Endothelial cell of umbilical vein (primary cell): ENCODE measurements around the gene FRRS1L. TPM values are rescaled to one million over a fixed set of nuclear protein-coding genes. Genes with fewer than 3 reads are reported as not detected.

Experiments
- BruUV-seq: library from RNA; stranded (reverse); fragments of 400-500 nt; replicated peaks from 2 replicates; lab custom pipeline; 2021; lab: Mats Ljungman, UMichigan
- CTCF ChIA-PET: fragments of 300-600, 350-600 bp; sonication (Branson Sonifier 250); formaldehyde crosslinking; loops from one replicate; lab custom pipeline; 2021; ENCODE audit warnings: antibody characterized with exemption, inconsistent platforms; lab: Charles Lee
- POLR2A ChIA-PET: fragments of 300-600, 350-600 bp; sonication (Branson Sonifier 250); formaldehyde crosslinking; loops from one replicate; lab custom pipeline; 2021; ENCODE audit warnings: antibody characterized with exemption, inconsistent platforms; lab: Charles Lee
- DNase-seq: peaks from one replicate; pipeline ENCODE4 v3.0.0-alpha.2; 2011; ENCODE audit warnings: low read depth, low spot score
- FAIRE-seq: peaks from 2 replicates; lab custom pipeline; 2011; peaks lifted over from hg19 to GRCh38; lab: Jason Lieb, UNC
- H2AFZ ChIP-seq: 2 replicates; pipeline ENCODE4 v1.6.0; 2012; ENCODE audit warnings: low read depth, low read length, control low read depth, inconsistent platforms
- H3K27ac ChIP-seq: 2 replicates; pipeline ENCODE4 v1.5.1; 2011; ENCODE audit warnings: low read depth, mild to moderate bottlenecking, control low read depth, low read length, moderate library complexity; ENCODE audit not compliant: insufficient read depth
- H3K27me3 ChIP-seq, 2 experiments: 2 replicates each; pipeline versions ENCODE4 v1.6.0 to v1.6.1; 2011; ENCODE audit warnings: low read length in 2 of 2, mixed read lengths in 1 of 2; ENCODE audit not compliant: control insufficient read depth in 2 of 2, insufficient read depth in 2 of 2
- H3K36me3 ChIP-seq, 2 experiments: 2 replicates in 1 of 2; 3 replicates in 1 of 2; pipeline ENCODE4 v1.5.1; 2011; ENCODE audit warnings: low read length in 2 of 2, mild to moderate bottlenecking in 1 of 2, moderate library complexity in 1 of 2; ENCODE audit not compliant: control insufficient read depth in 2 of 2, insufficient read depth in 2 of 2; ENCODE audit errors: extremely low read depth in 1 of 2
- H3K4me1 ChIP-seq: 3 replicates; pipeline ENCODE4 v1.5.1; 2011; ENCODE audit warnings: mild to moderate bottlenecking, low read length; ENCODE audit not compliant: control insufficient read depth, insufficient read depth; ENCODE audit errors: extremely low read depth
- H3K4me2 ChIP-seq: 2 replicates; pipeline ENCODE4 v1.6.1; 2011; ENCODE audit warnings: low read length, control low read depth, mixed read lengths; ENCODE audit not compliant: insufficient read depth
- H3K4me3 ChIP-seq, 3 experiments: fragments of 200-600 bp in 1 of 3; sonication (generic), shearing (Covaris generic) in 1 of 3; replicated peaks in 1 of 3; 2 replicates each; pipeline ENCODE4 v1.5.1; 2011 to 2016; ENCODE audit warnings: control low read depth in 3 of 3, low read length in 3 of 3, mild to moderate bottlenecking in 2 of 3, inconsistent platforms in 1 of 3, low read depth in 1 of 3, moderate library complexity in 1 of 3; ENCODE audit not compliant: insufficient read depth in 1 of 3
- H3K79me2 ChIP-seq: 2 replicates; pipeline ENCODE4 v1.6.0; 2012; ENCODE audit warnings: low read length, inconsistent platforms; ENCODE audit not compliant: control insufficient read depth, insufficient read depth
- H3K9ac ChIP-seq: replicated peaks from 2 replicates; pipeline ENCODE3; 2011; ENCODE audit warnings: low read length, control low read depth; ENCODE audit not compliant: insufficient read depth; ENCODE audit errors: extremely low read depth
- H3K9me1 ChIP-seq: replicated peaks from 3 replicates; pipeline ENCODE4 v1.6.0; 2011; ENCODE audit warnings: mild to moderate bottlenecking, low read length; ENCODE audit not compliant: control insufficient read depth, insufficient read depth; ENCODE audit errors: extremely low read depth
- H3K9me3 ChIP-seq: replicated peaks from 2 replicates; pipeline ENCODE4 v1.5.1; 2012; ENCODE audit warnings: low read length, inconsistent platforms; ENCODE audit not compliant: control insufficient read depth, insufficient read depth
- H4K20me1 ChIP-seq: replicated peaks from 2 replicates; pipeline ENCODE3; 2011; ENCODE audit warnings: mild to moderate bottlenecking, low read length; ENCODE audit not compliant: control insufficient read depth, insufficient read depth; ENCODE audit errors: extremely low read depth
- CTCF ChIP-seq, 2 donors: IDR thresholded peaks; 1 replicate in 1 of 2; 2 replicates in 1 of 2; pipeline ENCODE4 v1.5.1; 2011; ENCODE audit warnings: low read length in 2 of 2, mild to moderate bottlenecking in 2 of 2, moderate library complexity in 2 of 2, control low read depth in 1 of 2, inconsistent platforms in 1 of 2, low read depth in 1 of 2; ENCODE audit not compliant: insufficient read depth in 1 of 2; ENCODE audit errors: extremely low read depth in 1 of 2
- EZH2 ChIP-seq: IDR thresholded peaks from 2 replicates; pipeline ENCODE4 v1.6.1; 2012; ENCODE audit warnings: borderline replicate concordance, low read depth, mild to moderate bottlenecking, moderate library complexity, low read length, inconsistent platforms; ENCODE audit not compliant: severe bottlenecking
- FOS ChIP-seq: IDR thresholded peaks from 2 replicates; pipeline ENCODE4 v1.6.1; 2011; ENCODE audit warnings: mild to moderate bottlenecking, low read length, moderate library complexity, borderline replicate concordance; ENCODE audit not compliant: insufficient read depth
- GATA2 ChIP-seq: IDR thresholded peaks from 2 replicates; pipeline ENCODE4 v1.7.0; 2011; ENCODE audit warnings: low read depth, mild to moderate bottlenecking, moderate library complexity, mixed read lengths, low read length; ENCODE audit not compliant: insufficient read length, insufficient read depth
- MYC ChIP-seq: IDR thresholded peaks from one replicate; pipeline ENCODE4 v1.6.1; 2011; ENCODE audit warnings: mild to moderate bottlenecking, low read depth, low read length
- POLR2A ChIP-seq: IDR thresholded peaks from 2 replicates; pipeline ENCODE4 v1.6.1; 2012; ENCODE audit warnings: low read depth, mild to moderate bottlenecking, control low read depth, low read length
- POLR2AphosphoS5 ChIP-seq: IDR thresholded peaks from 2 replicates; pipeline ENCODE4 v1.6.1; 2012; ENCODE audit warnings: low read depth, mild to moderate bottlenecking, control low read depth, low read length, moderate library complexity; ENCODE audit not compliant: insufficient read depth
- dilution Hi-C: fragments of 300-500 bp; cut with MboI; formaldehyde crosslinking; loops from one replicate; pipeline ENCODE4 v1.15.0; 2019; ENCODE audit warnings: low sequenced_read_pairs; ENCODE audit not compliant: extremely low pct_ligation_motif_present
- intact Hi-C: fragments of 100-400 bp; cut with micrococcal nuclease; formaldehyde crosslinking; loops from one replicate; pipeline ENCODE4 v1.10.0; 2022
- polyA plus RNA-seq, 4 experiments: library from polyadenylated mRNA; depleted of rRNA in 3 of 4; stranded (reverse) in 3 of 4; unstranded in 1 of 4; fragments of >200 nt; gene quantifications; 2 replicates each; pipeline versions ENCODE4 v1.2.1 to v1.2.3, GENCODE V29; 2011 to 2012; ENCODE audit warnings: missing spikeins in 1 of 4
- total RNA-seq: library from RNA; stranded (reverse); gene quantifications from 2 replicates; pipeline ENCODE4 v1.2.3, GENCODE V29; 2021
- TF ChIP-seq, protein P1 (sequence below): IDR thresholded peaks from 2 replicates; pipeline ENCODE4 v1.6.1; 2011; ENCODE audit not compliant: insufficient read depth, insufficient read length

Gene FRRS1L
- total and polyA plus RNA-seq, 2 donors (not counting 3 experiments of a cell fraction or from before 2014, with no cell fraction given), result not detected

DNA sequence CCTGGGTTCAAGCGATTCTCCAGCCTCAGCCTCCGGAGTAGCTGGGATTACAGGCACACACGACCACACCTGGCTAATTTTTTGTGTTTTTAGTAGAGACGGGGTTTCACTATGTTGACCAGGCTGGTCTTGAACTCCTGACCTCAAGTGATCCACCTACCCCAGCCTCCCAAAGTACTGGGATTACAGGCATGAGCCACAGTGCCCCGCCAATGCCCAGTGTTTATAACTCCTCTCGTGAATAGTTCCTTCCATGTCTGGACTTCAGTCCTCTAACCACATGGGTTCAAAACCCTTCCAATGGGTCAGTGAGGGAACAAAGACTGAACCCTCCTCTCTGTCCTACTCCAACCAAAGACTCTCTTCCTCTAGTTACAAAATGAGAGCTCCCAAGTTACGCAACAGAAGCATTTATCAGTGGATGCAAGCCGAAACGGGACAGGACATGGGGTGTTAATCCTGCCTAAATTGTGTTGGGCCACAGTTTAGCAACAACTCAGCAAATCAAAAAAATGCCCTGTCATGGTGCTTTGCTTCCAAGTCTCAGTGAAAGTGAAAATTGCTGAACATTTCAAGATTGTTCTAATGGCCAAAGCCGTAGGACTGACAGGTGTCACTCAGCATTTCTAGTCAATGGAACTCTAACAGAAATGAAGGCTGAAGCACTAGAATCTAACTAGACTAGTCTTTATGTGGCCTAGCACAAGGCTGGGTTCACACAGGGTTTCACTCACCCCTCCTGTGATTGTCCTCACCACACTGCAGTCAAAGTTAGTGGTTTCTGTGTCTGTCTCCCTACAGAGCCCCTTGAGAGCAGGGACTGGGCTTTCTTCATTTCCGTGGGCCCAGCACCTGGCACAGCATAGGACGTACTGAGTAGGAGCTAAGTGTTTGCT is 44.1 kb downstream of the FRRS1L start:
- Histone ChIP-seq H3K4me1 (peaks cover 12% of the 10 kb centered on the region), H3K27me3 (no peaks in the 10 kb centered on the region), H3K9ac (no peak overlapping the region), H3K27ac (no peak overlapping the region), H3K36me3 (no peaks in the 10 kb centered on the region), H3K9me1 (no peaks in the 10 kb centered on the region), H3K9me3 (no peaks in the 10 kb centered on the region), H3K4me2 (no peak overlapping the region), H3K4me3 (no peak overlapping the region), H4K20me1 (no peaks in the 10 kb centered on the region), H3K79me2 (peaks cover 17% of the 10 kb centered on the region), H2AFZ (no peak overlapping the region)
- FAIRE-seq (no peak), DNase-seq (no peak)
- intact Hi-C loops, result no loop called here
- CTCF ChIA-PET, result interaction anchor here (1.4 kb wide), 1 partner anchor 10 kb away, joined by 3 read pairs; no protein-coding TSS in a partner anchor
- TF ChIP-seq EZH2 (no peak), FOS (no peak), POLR2A (no peak), CTCF (IDR thresholded peaks at IDR 0.05; ENCODE audit: extremely low read depth in 1 of 2, insufficient read depth in 1 of 2, low read depth in 1 of 2, low read length in 2 of 2) (no peak), POLR2AphosphoS5 (no peak), GATA2 (no peak), MYC (no peak)
- TF ChIP-seq, protein P1, sequence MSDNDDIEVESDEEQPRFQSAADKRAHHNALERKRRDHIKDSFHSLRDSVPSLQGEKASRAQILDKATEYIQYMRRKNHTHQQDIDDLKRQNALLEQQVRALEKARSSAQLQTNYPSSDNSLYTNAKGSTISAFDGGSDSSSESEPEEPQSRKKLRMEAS, result no peak
- POLR2A ChIA-PET, result no interaction called here
- no TSS peak for BruUV-seq
- dilution Hi-C loops, result no loop called here
